ENCODE measurements around the gene SPEN. TPM values are rescaled to one million over a fixed set of nuclear protein-coding genes. Genes with fewer than 3 reads are reported as not detected.

SPEN gene
- total RNA-seq, 5 donors from 2014 or later (not counting 1 experiment from before 2014, with no cell fraction given) = 69.9 to 81.1 (median 72.1) TPM

DNA sequence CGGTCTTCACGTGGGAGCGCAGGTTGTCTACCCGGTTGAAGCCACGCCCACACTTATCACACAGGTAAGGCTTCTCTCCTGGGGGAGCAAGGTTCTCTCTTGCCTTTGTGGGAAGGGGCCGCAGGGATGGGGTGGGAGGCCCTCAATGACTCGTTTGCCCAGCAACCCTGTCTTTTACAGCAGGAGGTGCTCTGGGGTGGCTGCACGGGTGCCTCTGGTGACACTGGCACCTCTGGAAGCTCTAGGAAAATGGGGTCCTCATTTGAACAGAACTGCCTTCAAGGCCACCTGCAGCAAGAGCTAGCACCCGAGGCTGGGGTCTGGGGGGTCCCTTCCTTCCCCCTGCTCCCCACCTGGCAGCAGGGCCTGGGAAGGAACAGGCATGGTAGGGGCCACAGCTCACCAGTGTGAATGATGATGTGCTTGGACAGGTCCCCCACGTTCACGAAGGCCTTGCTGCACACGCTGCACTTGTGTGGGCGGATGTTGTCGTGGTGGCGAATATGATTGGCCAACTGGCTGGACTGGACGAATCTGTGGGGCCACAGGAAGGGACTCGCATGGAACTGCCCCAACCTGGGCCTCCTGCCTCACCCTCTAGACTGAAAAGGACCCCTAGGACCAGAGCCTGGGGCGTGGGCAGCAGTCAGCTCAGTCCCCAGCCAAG lies 95.3 kb downstream of the SPEN start:
- Histone ChIP-seq H3K4me1 (ENCODE audit: control insufficient read depth in 1 of 2, extremely low read depth in 1 of 2, insufficient read depth in 2 of 2, low read length in 2 of 2) (peaks cover 0 to 11% of the 10 kb centered on the region in 2 experiments), H3K4me3 (ENCODE audit: control insufficient read depth in 1 of 2, extremely low read depth in 1 of 2, low read length in 1 of 2) (no peak overlapping the region), H3K36me3 (ENCODE audit: control insufficient read depth in 2 of 2, extremely low read depth in 1 of 2, insufficient read depth in 1 of 2, low read length in 1 of 2) (peaks cover 48 to 93% of the 10 kb centered on the region in 2 donors), H3K27ac (ENCODE audit: low read length) (no peak overlapping the region), H3K9me3 (no peaks in the 10 kb centered on the region), H3K27me3 (replicated peaks in 1 of 2; ENCODE audit: control insufficient read depth in 2 of 2, extremely low read depth in 1 of 2, insufficient read depth in 2 of 2, low read length in 1 of 2) (no peaks in the 10 kb centered on the region)
- 88% methylated on average over 13 of the region's 18 CpGs for WGBS (ENCODE audit: insufficient coverage)
- DNase-seq = no peak
- ChIA-PET POLR2A (no interaction called here), CTCF (no interaction called here)
- peaks cover 0 to 9% (median 3%) of the 10 kb centered on the region in 3 donors for H3K4me1 Mint-ChIP-seq
- peaks cover 30% of the 10 kb centered on the region for H3K36me3 Mint-ChIP-seq
- no peaks in the 10 kb centered on the region for H3K9me3 Mint-ChIP-seq
- ATAC-seq (replicated peaks in 1 of 4) = no peak
- H3K27ac Mint-ChIP-seq = no peak overlapping the region
- no peaks in the 10 kb centered on the region for H3K27me3 Mint-ChIP-seq
- no peak overlapping the region for H3K4me3 Mint-ChIP-seq

DNA sequence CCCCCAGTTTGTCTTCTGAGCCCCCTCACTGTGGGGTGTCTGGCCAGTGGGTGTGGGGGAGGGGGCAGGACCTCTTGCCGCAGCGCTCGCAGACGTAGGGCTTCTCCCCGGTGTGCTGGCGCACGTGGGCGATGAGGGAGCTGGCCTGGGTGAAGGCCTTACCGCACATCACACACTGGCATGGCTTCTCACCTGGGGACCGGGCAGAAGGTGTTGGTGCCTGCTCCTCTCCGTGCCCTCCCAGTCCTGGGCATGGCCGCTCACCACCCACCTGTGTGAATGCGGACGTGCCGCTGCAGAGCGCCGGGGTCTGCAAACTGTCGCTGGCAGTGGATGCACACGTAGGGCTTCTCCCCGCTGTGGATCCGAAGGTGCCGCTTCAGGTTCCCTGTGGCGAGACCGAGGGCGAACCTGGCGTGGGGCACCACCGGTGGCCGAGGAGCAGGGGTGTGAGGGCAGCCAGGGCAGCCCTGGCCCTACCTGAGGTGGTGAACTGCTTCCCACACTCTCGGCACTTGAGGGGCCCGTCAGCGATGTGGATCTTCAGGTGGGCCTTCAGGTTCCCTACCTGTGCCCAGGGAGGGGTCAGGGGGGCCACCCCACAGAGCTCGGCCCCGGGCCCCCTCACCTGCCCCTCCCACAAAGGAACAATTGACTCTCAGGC lies 96.0 kb downstream of the SPEN start:
- no peaks in the 10 kb centered on the region for H3K9me3 ChIP-seq
- Mint-ChIP-seq H3K27me3 (no peaks in the 10 kb centered on the region), H3K36me3 (peaks cover 29% of the 10 kb centered on the region), H3K27ac (no peak overlapping the region), H3K9me3 (no peaks in the 10 kb centered on the region), H3K4me1 (peaks cover 0 to 16% (median 10%) of the 10 kb centered on the region in 3 donors), H3K4me3 (no peak overlapping the region)
- H3K4me1 ChIP-seq (ENCODE audit: control insufficient read depth in 1 of 2, extremely low read depth in 1 of 2, insufficient read depth in 2 of 2, low read length in 2 of 2) = peaks cover 0 to 18% of the 10 kb centered on the region in 2 experiments
- ATAC-seq (replicated peaks in 1 of 4) (no peak), DNase-seq (no peak)
- CTCF ChIA-PET = no interaction called here
- peaks cover 48 to 90% of the 10 kb centered on the region in 2 donors for H3K36me3 ChIP-seq (ENCODE audit: control insufficient read depth in 2 of 2, extremely low read depth in 1 of 2, insufficient read depth in 1 of 2, low read length in 1 of 2)
- POLR2A ChIA-PET = no interaction called here
- H3K27me3 ChIP-seq (replicated peaks in 1 of 2; ENCODE audit: control insufficient read depth in 2 of 2, extremely low read depth in 1 of 2, insufficient read depth in 2 of 2, low read length in 1 of 2) = no peaks in the 10 kb centered on the region
- no peak overlapping the region for H3K27ac ChIP-seq (ENCODE audit: low read length)
- no peak overlapping the region for H3K4me3 ChIP-seq (ENCODE audit: control insufficient read depth in 1 of 2, extremely low read depth in 1 of 2, low read length in 1 of 2)
- 95% methylated on average over 31 of the region's 33 CpGs for WGBS (ENCODE audit: insufficient coverage)

DNA sequence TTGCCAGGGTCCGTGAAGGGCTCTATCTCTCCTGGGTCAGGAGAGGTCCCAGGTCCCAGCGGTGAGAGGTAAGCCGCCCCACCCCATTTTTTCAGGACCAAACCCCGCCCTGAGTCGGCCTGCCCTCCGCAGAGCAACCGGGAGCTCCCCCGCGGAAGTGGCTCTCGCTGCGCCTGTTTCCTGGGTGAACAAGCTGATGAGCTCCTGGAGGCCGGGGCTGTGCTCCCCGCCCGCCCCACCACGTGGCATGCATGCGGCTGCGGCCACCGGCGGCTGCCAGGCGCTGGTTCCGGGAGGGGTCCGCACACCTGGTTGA lies 96.4 kb downstream of the SPEN start:
- no peak overlapping the region for H3K4me3 Mint-ChIP-seq
- no peaks in the 10 kb centered on the region for H3K27me3 Mint-ChIP-seq
- POLR2A ChIA-PET = no interaction called here
- ATAC-seq (replicated peaks in 1 of 4) = no peak
- DNase-seq = no peak
- H3K36me3 Mint-ChIP-seq = peaks cover 29% of the 10 kb centered on the region
- Histone ChIP-seq H3K27me3 (replicated peaks in 1 of 2; ENCODE audit: control insufficient read depth in 2 of 2, extremely low read depth in 1 of 2, insufficient read depth in 2 of 2, low read length in 1 of 2) (no peaks in the 10 kb centered on the region), H3K9me3 (no peaks in the 10 kb centered on the region), H3K27ac (ENCODE audit: low read length) (no peak overlapping the region), H3K36me3 (ENCODE audit: control insufficient read depth in 2 of 2, extremely low read depth in 1 of 2, insufficient read depth in 1 of 2, low read length in 1 of 2) (peaks cover 48 to 85% of the 10 kb centered on the region in 2 donors), H3K4me1 (ENCODE audit: control insufficient read depth in 1 of 2, extremely low read depth in 1 of 2, insufficient read depth in 2 of 2, low read length in 2 of 2) (peaks cover 0 to 23% of the 10 kb centered on the region in 2 experiments), H3K4me3 (ENCODE audit: control insufficient read depth in 1 of 2, extremely low read depth in 1 of 2, low read length in 1 of 2) (no peak overlapping the region)
- H3K4me1 Mint-ChIP-seq = peaks cover 2 to 21% (median 15%) of the 10 kb centered on the region in 3 donors
- no peaks in the 10 kb centered on the region for H3K9me3 Mint-ChIP-seq
- H3K27ac Mint-ChIP-seq = no peak overlapping the region
- CTCF ChIA-PET = no interaction called here
- over 99% methylated on average over 21 of the region's 22 CpGs for WGBS (ENCODE audit: insufficient coverage)

GRCh38 chr1:15944308-15945010 lies 97.0 kb downstream of the SPEN start:
- no peak for ATAC-seq (replicated peaks in 1 of 4)
- CTCF ChIA-PET = no interaction called here
- H3K27ac Mint-ChIP-seq = no peak overlapping the region

GRCh38 chr1:15945011-15945831 lies 97.7 kb downstream of the SPEN start:
- ATAC-seq (replicated peaks in 1 of 4) (no peak), DNase-seq (no peak)
- peaks cover 0 to 35% of the 10 kb centered on the region in 2 experiments for H3K4me1 ChIP-seq (ENCODE audit: control insufficient read depth in 1 of 2, extremely low read depth in 1 of 2, insufficient read depth in 2 of 2, low read length in 2 of 2)
- Mint-ChIP-seq H3K4me1 (peaks cover 15 to 33% (median 28%) of the 10 kb centered on the region in 3 donors), H3K4me3 (no peak overlapping the region), H3K9me3 (no peaks in the 10 kb centered on the region), H3K36me3 (peaks cover 19% of the 10 kb centered on the region), H3K27ac (no peak overlapping the region), H3K27me3 (no peaks in the 10 kb centered on the region)
- 97% methylated on average over 38 of the region's 39 CpGs for WGBS (ENCODE audit: insufficient coverage)
- POLR2A ChIA-PET = no interaction called here
- no peaks in the 10 kb centered on the region for H3K9me3 ChIP-seq
- H3K27ac ChIP-seq (ENCODE audit: low read length) = no peak overlapping the region
- H3K27me3 ChIP-seq (replicated peaks in 1 of 2; ENCODE audit: control insufficient read depth in 2 of 2, extremely low read depth in 1 of 2, insufficient read depth in 2 of 2, low read length in 1 of 2) = no peaks in the 10 kb centered on the region
- CTCF ChIA-PET = no interaction called here
- H3K4me3 ChIP-seq (ENCODE audit: control insufficient read depth in 1 of 2, extremely low read depth in 1 of 2, low read length in 1 of 2) = no peak overlapping the region
- peaks cover 45 to 73% of the 10 kb centered on the region in 2 donors for H3K36me3 ChIP-seq (ENCODE audit: control insufficient read depth in 2 of 2, extremely low read depth in 1 of 2, insufficient read depth in 1 of 2, low read length in 1 of 2)

More at GRCh38 chr1:15944308-15945010, 97.0 kb downstream of the SPEN start:
- POLR2A ChIA-PET = no interaction called here
- 97% methylated on average over 48 of the region's 55 CpGs for WGBS (ENCODE audit: insufficient coverage)
- H3K36me3 ChIP-seq (ENCODE audit: control insufficient read depth in 2 of 2, extremely low read depth in 1 of 2, insufficient read depth in 1 of 2, low read length in 1 of 2) = peaks cover 46 to 80% of the 10 kb centered on the region in 2 donors
- DNase-seq = no peak
- H3K27ac ChIP-seq (ENCODE audit: low read length) = no peak overlapping the region
- Mint-ChIP-seq H3K9me3 (no peaks in the 10 kb centered on the region), H3K4me1 (peaks cover 7 to 26% (median 20%) of the 10 kb centered on the region in 3 donors), H3K4me3 (no peak overlapping the region), H3K36me3 (peaks cover 24% of the 10 kb centered on the region), H3K27me3 (no peaks in the 10 kb centered on the region)
- H3K9me3 ChIP-seq = no peaks in the 10 kb centered on the region
- no peaks in the 10 kb centered on the region for H3K27me3 ChIP-seq (replicated peaks in 1 of 2; ENCODE audit: control insufficient read depth in 2 of 2, extremely low read depth in 1 of 2, insufficient read depth in 2 of 2, low read length in 1 of 2)
- no peak overlapping the region for H3K4me3 ChIP-seq (ENCODE audit: control insufficient read depth in 1 of 2, extremely low read depth in 1 of 2, low read length in 1 of 2)
- peaks cover 0 to 28% of the 10 kb centered on the region in 2 experiments for H3K4me1 ChIP-seq (ENCODE audit: control insufficient read depth in 1 of 2, extremely low read depth in 1 of 2, insufficient read depth in 2 of 2, low read length in 2 of 2)

DNA sequence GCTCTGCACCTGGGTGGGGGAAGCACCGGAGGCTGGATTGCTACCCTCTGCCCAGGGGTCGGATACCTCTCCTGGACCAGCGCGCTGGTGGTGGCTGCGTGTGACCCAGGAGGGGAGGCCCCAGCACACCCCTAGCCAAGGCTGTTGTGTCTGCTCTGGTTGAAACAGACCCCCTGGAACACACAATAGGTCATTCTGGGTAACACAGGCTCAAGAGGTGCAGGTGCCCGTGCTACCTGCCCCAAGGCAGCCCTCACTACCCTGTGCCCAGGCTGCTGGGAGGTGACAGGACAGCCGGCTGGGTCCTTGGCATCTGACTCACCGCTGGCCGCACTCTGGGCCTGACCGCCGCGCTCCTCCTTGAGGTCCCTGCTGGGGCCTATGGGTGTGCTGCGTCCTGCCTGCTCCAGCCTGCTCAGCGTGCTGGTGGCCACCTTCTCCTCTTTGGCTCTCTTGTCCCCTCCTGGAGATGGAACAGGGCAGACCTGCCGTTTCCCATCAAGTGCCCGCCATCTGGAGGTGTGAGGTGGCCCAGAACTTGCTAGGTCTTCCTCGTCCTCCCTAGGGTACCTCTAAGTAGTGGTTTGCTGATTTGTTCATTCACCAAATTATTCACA lies 98.4 kb downstream of the SPEN start:
- Mint-ChIP-seq H3K9me3 (no peaks in the 10 kb centered on the region), H3K27ac (peak overlapping the region in 1 of 2 donors; percentile 36), H3K4me3 (no peak overlapping the region), H3K4me1 (peaks cover 22 to 40% (median 35%) of the 10 kb centered on the region in 3 donors), H3K36me3 (peaks cover 16% of the 10 kb centered on the region), H3K27me3 (no peaks in the 10 kb centered on the region)
- ChIA-PET POLR2A (no interaction called here), CTCF (no interaction called here)
- DNase-seq = no peak
- WGBS (ENCODE audit: insufficient coverage) = 96% methylated on average over 13 of the region's 17 CpGs
- Histone ChIP-seq H3K36me3 (ENCODE audit: control insufficient read depth in 2 of 2, extremely low read depth in 1 of 2, insufficient read depth in 1 of 2, low read length in 1 of 2) (peaks cover 38 to 65% of the 10 kb centered on the region in 2 donors), H3K27ac (ENCODE audit: low read length) (no peak overlapping the region), H3K27me3 (replicated peaks in 1 of 2; ENCODE audit: control insufficient read depth in 2 of 2, extremely low read depth in 1 of 2, insufficient read depth in 2 of 2, low read length in 1 of 2) (no peaks in the 10 kb centered on the region), H3K9me3 (no peaks in the 10 kb centered on the region), H3K4me3 (ENCODE audit: control insufficient read depth in 1 of 2, extremely low read depth in 1 of 2, low read length in 1 of 2) (no peak overlapping the region), H3K4me1 (ENCODE audit: control insufficient read depth in 1 of 2, extremely low read depth in 1 of 2, insufficient read depth in 2 of 2, low read length in 2 of 2) (peaks cover 0 to 42% of the 10 kb centered on the region in 2 experiments)
- ATAC-seq (replicated peaks in 1 of 4) = no peak
